Right atrium auricular region (tissue), 2 donors: ENCODE data around the gene NHLRC4. TPM values are rescaled to one million over a fixed set of nuclear protein-coding genes. Genes with fewer than 3 reads are reported as not detected.

ENCODE experiments used
- DNase-seq: peaks from one replicate; pipeline ENCODE4 v3.0.0-alpha.2; 2019; ENCODE audit warnings: low spot score
- H3K27ac ChIP-seq, 2 donors: fragments of 200-600 bp; sonication (generic); 1 replicate in 1 of 2; 2 replicates in 1 of 2; pipeline ENCODE4 v1.5.1; 2016 to 2019
- H3K27me3 ChIP-seq, 2 donors: fragments of 200-600 bp; sonication (generic); one replicate each; pipeline versions ENCODE4 v1.5.1 to v1.6.0; 2017 to 2019
- H3K36me3 ChIP-seq: fragments of 200-600 bp; sonication (generic); one replicate; pipeline ENCODE4 v1.5.1; 2016
- H3K4me1 ChIP-seq, 2 donors: fragments of 200-600 bp; sonication (generic); one replicate each; pipeline versions ENCODE4 v1.5.1 to v1.6.0; 2017 to 2019
- H3K4me3 ChIP-seq, 2 donors: fragments of 200-600 bp; sonication (generic); 1 replicate in 1 of 2; 2 replicates in 1 of 2; pipeline ENCODE4 v1.5.1; 2017 to 2019; ENCODE audit warnings: mild to moderate bottlenecking in 1 of 2, moderate library complexity in 1 of 2
- H3K9me3 ChIP-seq, 2 donors: fragments of 200-600 bp; sonication (generic); one replicate each; pipeline ENCODE4 v1.5.1; 2019
- CTCF ChIP-seq, 2 donors: fragments of 200-600 bp; sonication (generic); IDR thresholded peaks; one replicate each; pipeline ENCODE4 v1.5.1; 2019; ENCODE audit warnings: antibody characterized with exemption in 2 of 2
- total RNA-seq, 2 donors: library from RNA; depleted of rRNA; stranded (reverse); fragments of >200 nt; gene quantifications; one replicate each; pipeline ENCODE4 v1.1.0, GENCODE V29; 2016

The NHLRC4 gene
- total RNA-seq, 2 donors from 2014 or later: 0.43 to 0.74 TPM

GRCh38 chr16:554640-555365, 12.0 kb upstream of the NHLRC4 start:
- Histone ChIP-seq H3K36me3 (peaks cover 28% of the 10 kb centered on the region), H3K4me1 (peaks cover 0 to 13% of the 10 kb centered on the region in 2 donors), H3K9me3 (no peaks in the 10 kb centered on the region), H3K27ac (no peak overlapping the region), H3K4me3 (no peak overlapping the region), H3K27me3 (peaks cover 0 to 5% of the 10 kb centered on the region in 2 donors)
- no peak for DNase-seq
- TF ChIP-seq CTCF (IDR thresholded peaks at IDR 0.05): no peak

DNA sequence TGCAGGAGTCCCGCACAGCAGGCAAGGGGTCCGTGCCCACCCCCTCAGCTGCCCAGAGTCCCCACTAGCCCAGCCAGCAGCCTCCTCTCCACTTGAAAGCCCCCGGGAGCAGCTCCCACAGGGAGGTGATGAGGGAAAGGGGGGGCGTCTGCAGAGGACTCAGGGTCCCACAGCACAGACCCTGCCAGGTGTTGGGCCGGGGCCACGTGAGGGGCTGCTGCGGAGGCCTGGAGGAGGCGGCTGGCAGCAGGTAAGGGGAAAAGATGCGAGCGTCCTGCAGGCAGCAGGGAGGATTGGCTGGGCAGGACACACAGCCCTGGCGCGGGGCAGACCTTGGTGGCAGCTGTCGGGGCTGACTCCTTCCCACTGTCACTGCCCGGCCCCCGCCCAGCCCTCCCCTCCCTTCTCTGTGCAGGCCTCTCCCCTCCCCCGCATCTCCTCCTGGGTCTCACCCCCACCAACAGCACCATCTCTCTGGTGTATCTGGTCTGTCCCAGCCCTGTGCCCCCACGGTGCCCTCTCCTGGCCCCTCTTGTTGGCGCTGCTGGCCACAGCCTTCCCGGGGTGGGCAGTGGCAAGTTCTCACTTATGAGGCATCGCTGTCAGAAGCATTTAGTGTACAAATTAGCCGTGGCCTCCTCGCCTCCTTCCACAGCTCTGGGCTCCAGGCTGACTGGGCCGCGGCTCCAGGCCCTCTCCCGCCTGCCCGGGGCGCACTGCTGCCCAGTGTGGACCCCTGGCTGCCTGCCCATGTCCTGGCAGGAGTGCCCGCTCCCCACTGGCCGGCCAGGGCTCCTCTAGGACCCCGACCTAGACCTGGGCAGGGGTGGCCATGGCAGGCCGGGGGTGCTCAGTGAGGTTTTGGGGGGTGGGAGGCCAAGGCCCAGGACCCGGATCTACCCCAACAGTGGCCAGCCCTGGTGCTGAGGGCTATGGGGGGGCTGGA, 11.0 kb upstream of the NHLRC4 start:
- H3K27me3 ChIP-seq: peaks cover 1 to 9% of the 10 kb centered on the region in 2 donors
- H3K27ac ChIP-seq: no peak overlapping the region
- peaks cover 0 to 14% of the 10 kb centered on the region in 2 donors for H3K4me1 ChIP-seq
- TF ChIP-seq CTCF (IDR thresholded peaks at IDR 0.05): no peak
- no peaks in the 10 kb centered on the region for H3K9me3 ChIP-seq
- DNase-seq: no peak
- peaks cover 23% of the 10 kb centered on the region for H3K36me3 ChIP-seq
- H3K4me3 ChIP-seq: no peak overlapping the region

DNA sequence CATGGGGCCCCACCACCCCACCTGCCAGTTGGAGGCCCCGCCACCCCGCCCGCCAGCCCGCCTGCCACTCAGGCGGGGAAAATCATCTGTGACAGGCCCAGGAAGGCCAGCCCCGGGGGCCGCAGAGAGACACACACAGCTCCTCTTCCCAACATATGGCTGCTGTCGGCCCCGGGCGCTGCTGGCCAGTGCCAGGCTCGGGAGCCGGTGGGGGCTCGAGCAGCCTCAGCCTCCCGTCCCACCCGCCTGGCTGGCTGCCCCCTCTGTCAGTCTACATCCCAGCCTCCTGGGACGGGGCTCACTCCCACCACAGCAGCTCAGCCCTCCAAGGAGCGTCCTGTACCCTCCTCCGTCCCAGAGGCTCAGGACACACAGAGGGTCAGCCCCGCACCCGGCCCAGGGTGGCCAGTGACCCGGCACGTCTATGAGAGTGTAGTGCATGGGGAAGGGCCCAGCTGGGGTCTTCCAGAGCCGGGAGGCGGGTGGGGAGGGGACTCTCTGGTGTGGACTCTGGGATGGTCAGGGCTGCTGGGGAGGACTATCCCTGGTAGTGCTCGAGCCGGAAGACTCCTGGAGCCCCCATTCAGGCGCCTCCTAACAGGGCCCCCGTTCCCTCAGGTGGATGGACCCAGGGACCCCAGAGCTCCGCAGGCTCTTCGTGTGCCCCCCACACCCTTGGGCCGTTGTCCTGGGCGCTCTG, 10.2 kb upstream of the NHLRC4 start:
- Histone ChIP-seq H3K27me3 (peaks cover 9 to 16% of the 10 kb centered on the region in 2 donors), H3K36me3 (peaks cover 20% of the 10 kb centered on the region), H3K9me3 (no peaks in the 10 kb centered on the region), H3K4me3 (no peak overlapping the region), H3K4me1 (peaks cover 0 to 14% of the 10 kb centered on the region in 2 donors), H3K27ac (no peak overlapping the region)
- DNase-seq: no peak
- no peak for TF ChIP-seq CTCF (IDR thresholded peaks at IDR 0.05)

DNA sequence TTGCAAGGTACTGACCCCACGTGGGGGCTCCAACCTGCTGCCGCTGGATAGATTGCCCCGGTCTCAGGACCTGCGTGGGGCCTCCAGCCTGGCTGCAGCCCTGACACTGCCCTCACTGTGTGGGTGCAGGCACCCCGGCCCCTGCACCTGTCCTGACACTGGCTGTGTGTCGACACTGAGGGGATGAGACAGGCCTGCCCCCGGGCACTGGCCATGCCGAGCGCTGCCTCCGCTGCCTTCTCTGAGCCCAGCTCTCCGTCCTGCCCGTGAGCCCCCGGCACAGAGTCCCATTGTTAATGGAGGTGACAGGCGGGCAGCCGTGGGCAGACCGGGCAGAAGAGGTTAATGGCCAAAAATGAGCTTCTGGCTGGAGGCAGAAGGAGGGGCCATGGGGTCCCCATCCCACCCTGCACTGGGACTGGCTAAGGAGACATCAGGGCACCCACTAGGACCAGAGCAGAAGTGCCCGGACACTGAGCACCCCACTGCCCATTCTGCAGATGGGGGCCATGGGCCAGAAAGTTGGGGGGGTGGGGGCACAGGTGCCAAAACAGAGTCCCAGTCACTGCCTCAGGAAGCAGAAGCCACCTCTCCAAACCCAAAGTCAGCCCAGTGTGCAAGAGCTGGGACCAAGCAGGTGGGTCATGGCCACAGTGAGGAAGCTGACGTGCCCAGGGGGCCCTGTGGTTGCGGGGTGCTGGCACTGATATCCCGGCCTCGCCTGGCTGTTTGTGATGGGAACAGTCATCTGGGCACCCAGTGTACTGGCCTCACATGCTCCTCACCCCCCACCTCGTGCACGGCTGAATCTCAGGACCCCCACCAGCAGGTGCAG, 9.1 kb upstream of the NHLRC4 start:
- Histone ChIP-seq H3K4me3 (no peak overlapping the region), H3K27ac (no peak overlapping the region), H3K4me1 (peaks cover 0 to 14% of the 10 kb centered on the region in 2 donors), H3K36me3 (peaks cover 9% of the 10 kb centered on the region), H3K9me3 (no peaks in the 10 kb centered on the region), H3K27me3 (peaks cover 9 to 16% of the 10 kb centered on the region in 2 donors)
- DNase-seq: no peak
- no peak for TF ChIP-seq CTCF (IDR thresholded peaks at IDR 0.05)
